A549 (cell line): ENCODE results near the gene MEPCE. TPM values are rescaled to one million over a fixed set of nuclear protein-coding genes. Genes with fewer than 3 reads are reported as not detected.

ENCODE experiments used
- polyA plus RNA-seq, 4 experiments: library from polyadenylated mRNA; depleted of rRNA in 3 of 4; stranded (reverse); fragments of >200 nt; fragmentation: RNase III in 1 of 4; extraction: RNeasy Plus Mini Kit Qiagen cat#74134 plus additional on column Dnase treatment in 1 of 4; gene quantifications; 2 replicates in 3 of 4; 3 replicates in 1 of 4; pipeline ENCODE4 v1.2.3, GENCODE V29; 2011 to 2017

MEPCE gene
- polyA plus RNA-seq, 2 of the 4 experiments (the other 2 are of a cell fraction) = 10.0 to 38.4 TPM

Other genes with a start within 250 kb of the MEPCE start
- not detected in 2 replicates for gene PVRIG, start 209.9 kb upstream of the MEPCE start, polyA plus RNA-seq (2011; rRNA removed)
- gene PVRIG, start 209.9 kb upstream of the MEPCE start, polyA plus RNA-seq (2017; fragmentation: RNase III; extraction: RNeasy Plus Mini Kit Qiagen cat#74134 plus additional on column Dnase treatment) = not detected in 3 replicates
- 0.04 TPM in 1 of 2 replicates, not detected in the other for gene SPDYE3, start 122.1 kb upstream of the MEPCE start, polyA plus RNA-seq (2011; rRNA removed)
- 0.04 TPM in 1 of 3 replicates, not detected in the others for gene SPDYE3, start 122.1 kb upstream of the MEPCE start, polyA plus RNA-seq (2017; fragmentation: RNase III; extraction: RNeasy Plus Mini Kit Qiagen cat#74134 plus additional on column Dnase treatment)
- 24.9 and 28.6 TPM in 2 replicates for gene PILRB, start 71.7 kb upstream of the MEPCE start, polyA plus RNA-seq (2011; rRNA removed)
- gene PILRB, start 71.7 kb upstream of the MEPCE start, polyA plus RNA-seq (2017; fragmentation: RNase III; extraction: RNeasy Plus Mini Kit Qiagen cat#74134 plus additional on column Dnase treatment) = 45.3 to 47.8 TPM (median 46.7 TPM) in 3 replicates
- gene PILRA, start 56.3 kb upstream of the MEPCE start, polyA plus RNA-seq (2011; rRNA removed) = 3.3 and 3.9 TPM in 2 replicates
- gene PILRA, start 56.3 kb upstream of the MEPCE start, polyA plus RNA-seq (2017; fragmentation: RNase III; extraction: RNeasy Plus Mini Kit Qiagen cat#74134 plus additional on column Dnase treatment) = 1.9 to 3.8 TPM (median 3.4 TPM) in 3 replicates
- 3.5 and 4.2 TPM in 2 replicates for gene ZCWPW1, start 1.1 kb upstream of the MEPCE start, polyA plus RNA-seq (2011; rRNA removed)
- 1.9 to 2.5 TPM (median 2.0 TPM) in 3 replicates for gene ZCWPW1, start 1.1 kb upstream of the MEPCE start, polyA plus RNA-seq (2017; fragmentation: RNase III; extraction: RNeasy Plus Mini Kit Qiagen cat#74134 plus additional on column Dnase treatment)
- gene PPP1R35, start 6.7 kb downstream of the MEPCE start, polyA plus RNA-seq (2011; rRNA removed) = 15.2 and 15.7 TPM in 2 replicates
- 29.9 to 33.0 TPM (median 31.6 TPM) in 3 replicates for gene PPP1R35, start 6.7 kb downstream of the MEPCE start, polyA plus RNA-seq (2017; fragmentation: RNase III; extraction: RNeasy Plus Mini Kit Qiagen cat#74134 plus additional on column Dnase treatment)
- 0.17 and 0.40 TPM in 2 replicates for gene SPACDR, start 34.4 kb downstream of the MEPCE start, polyA plus RNA-seq (2011; rRNA removed)
- gene SPACDR, start 34.4 kb downstream of the MEPCE start, polyA plus RNA-seq (2017; fragmentation: RNase III; extraction: RNeasy Plus Mini Kit Qiagen cat#74134 plus additional on column Dnase treatment) = 0.33 to 0.39 TPM (median 0.34 TPM) in 3 replicates
- 6.2 and 7.9 TPM in 2 replicates for gene TSC22D4, start 49.4 kb downstream of the MEPCE start, polyA plus RNA-seq (2011; rRNA removed)
- 20.7 to 28.9 TPM (median 28.3 TPM) in 3 replicates for gene TSC22D4, start 49.4 kb downstream of the MEPCE start, polyA plus RNA-seq (2017; fragmentation: RNase III; extraction: RNeasy Plus Mini Kit Qiagen cat#74134 plus additional on column Dnase treatment)
- 0.32 and 0.47 TPM in 2 replicates for gene NYAP1, start 54.1 kb downstream of the MEPCE start, polyA plus RNA-seq (2011; rRNA removed)
- 1.5 to 3.7 TPM (median 3.1 TPM) in 3 replicates for gene NYAP1, start 54.1 kb downstream of the MEPCE start, polyA plus RNA-seq (2017; fragmentation: RNase III; extraction: RNeasy Plus Mini Kit Qiagen cat#74134 plus additional on column Dnase treatment)
- 13.5 and 16.0 TPM in 2 replicates for gene AGFG2, start 109.4 kb downstream of the MEPCE start, polyA plus RNA-seq (2011; rRNA removed)
- 18.0 to 39.3 TPM (median 31.8 TPM) in 3 replicates for gene AGFG2, start 109.4 kb downstream of the MEPCE start, polyA plus RNA-seq (2017; fragmentation: RNase III; extraction: RNeasy Plus Mini Kit Qiagen cat#74134 plus additional on column Dnase treatment)
- gene SAP25, start 144.1 kb downstream of the MEPCE start, polyA plus RNA-seq (2011; rRNA removed) = 0.19 TPM in 1 of 2 replicates, not detected in the other
- gene SAP25, start 144.1 kb downstream of the MEPCE start, polyA plus RNA-seq (2017; fragmentation: RNase III; extraction: RNeasy Plus Mini Kit Qiagen cat#74134 plus additional on column Dnase treatment) = 0.24 to 0.37 TPM (median 0.26 TPM) in 3 replicates
- gene LRCH4, start 156.3 kb downstream of the MEPCE start, polyA plus RNA-seq (2011; rRNA removed) = 5.3 and 5.5 TPM in 2 replicates
- 13.7 to 17.1 TPM (median 17.1 TPM) in 3 replicates for gene LRCH4, start 156.3 kb downstream of the MEPCE start, polyA plus RNA-seq (2017; fragmentation: RNase III; extraction: RNeasy Plus Mini Kit Qiagen cat#74134 plus additional on column Dnase treatment)
- gene FBXO24, start 156.5 kb downstream of the MEPCE start, polyA plus RNA-seq (2011; rRNA removed) = 0.36 and 0.52 TPM in 2 replicates
- 0.13 to 0.37 TPM (median 0.19 TPM) in 3 replicates for gene FBXO24, start 156.5 kb downstream of the MEPCE start, polyA plus RNA-seq (2017; fragmentation: RNase III; extraction: RNeasy Plus Mini Kit Qiagen cat#74134 plus additional on column Dnase treatment)
- 1.2 and 1.7 TPM in 2 replicates for gene PCOLCE, start 172.5 kb downstream of the MEPCE start, polyA plus RNA-seq (2011; rRNA removed)
- 5.5 to 9.2 TPM (median 8.2 TPM) in 3 replicates for gene PCOLCE, start 172.5 kb downstream of the MEPCE start, polyA plus RNA-seq (2017; fragmentation: RNase III; extraction: RNeasy Plus Mini Kit Qiagen cat#74134 plus additional on column Dnase treatment)
- 4.6 and 6.1 TPM in 2 replicates for gene MOSPD3, start 182.7 kb downstream of the MEPCE start, polyA plus RNA-seq (2011; rRNA removed)
- gene MOSPD3, start 182.7 kb downstream of the MEPCE start, polyA plus RNA-seq (2017; fragmentation: RNase III; extraction: RNeasy Plus Mini Kit Qiagen cat#74134 plus additional on column Dnase treatment) = 10.0 to 15.2 TPM (median 14.8 TPM) in 3 replicates
- gene TFR2, start 211.7 kb downstream of the MEPCE start, polyA plus RNA-seq (2011; rRNA removed) = 1.1 and 1.3 TPM in 2 replicates
- gene TFR2, start 211.7 kb downstream of the MEPCE start, polyA plus RNA-seq (2017; fragmentation: RNase III; extraction: RNeasy Plus Mini Kit Qiagen cat#74134 plus additional on column Dnase treatment) = 2.5 to 3.1 TPM (median 3.0 TPM) in 3 replicates
- not detected in 2 replicates for gene ACTL6B, start 226.6 kb downstream of the MEPCE start, polyA plus RNA-seq (2011; rRNA removed)
- not detected in 3 replicates for gene ACTL6B, start 226.6 kb downstream of the MEPCE start, polyA plus RNA-seq (2017; fragmentation: RNase III; extraction: RNeasy Plus Mini Kit Qiagen cat#74134 plus additional on column Dnase treatment)
- gene GNB2, start 243.9 kb downstream of the MEPCE start, polyA plus RNA-seq (2011; rRNA removed) = 50.8 and 67.2 TPM in 2 replicates
- gene GNB2, start 243.9 kb downstream of the MEPCE start, polyA plus RNA-seq (2017; fragmentation: RNase III; extraction: RNeasy Plus Mini Kit Qiagen cat#74134 plus additional on column Dnase treatment) = 156 to 169 TPM (median 163 TPM) in 3 replicates